ENCODE data around the gene ARAP3. TPM values are rescaled to one million over a fixed set of nuclear protein-coding genes. Genes with fewer than 3 reads are reported as not detected.

The ARAP3 gene
- total RNA-seq, 1 donor from 2014 or later: 42.4 TPM

GRCh38 chr5:141609044-141609443 is 73.0 kb downstream of the ARAP3 start:
- H3K27ac ChIP-seq: no peak overlapping the region
- no peak overlapping the region for H3K4me3 ChIP-seq
- H3K9me3 ChIP-seq: no peaks in the 10 kb centered on the region
- intact Hi-C loops (cut with DNase I): no loop called here
- no peaks in the 10 kb centered on the region for H3K36me3 ChIP-seq
- peaks cover 65% of the 10 kb centered on the region for H3K4me1 ChIP-seq
- TF ChIP-seq, protein P1, sequence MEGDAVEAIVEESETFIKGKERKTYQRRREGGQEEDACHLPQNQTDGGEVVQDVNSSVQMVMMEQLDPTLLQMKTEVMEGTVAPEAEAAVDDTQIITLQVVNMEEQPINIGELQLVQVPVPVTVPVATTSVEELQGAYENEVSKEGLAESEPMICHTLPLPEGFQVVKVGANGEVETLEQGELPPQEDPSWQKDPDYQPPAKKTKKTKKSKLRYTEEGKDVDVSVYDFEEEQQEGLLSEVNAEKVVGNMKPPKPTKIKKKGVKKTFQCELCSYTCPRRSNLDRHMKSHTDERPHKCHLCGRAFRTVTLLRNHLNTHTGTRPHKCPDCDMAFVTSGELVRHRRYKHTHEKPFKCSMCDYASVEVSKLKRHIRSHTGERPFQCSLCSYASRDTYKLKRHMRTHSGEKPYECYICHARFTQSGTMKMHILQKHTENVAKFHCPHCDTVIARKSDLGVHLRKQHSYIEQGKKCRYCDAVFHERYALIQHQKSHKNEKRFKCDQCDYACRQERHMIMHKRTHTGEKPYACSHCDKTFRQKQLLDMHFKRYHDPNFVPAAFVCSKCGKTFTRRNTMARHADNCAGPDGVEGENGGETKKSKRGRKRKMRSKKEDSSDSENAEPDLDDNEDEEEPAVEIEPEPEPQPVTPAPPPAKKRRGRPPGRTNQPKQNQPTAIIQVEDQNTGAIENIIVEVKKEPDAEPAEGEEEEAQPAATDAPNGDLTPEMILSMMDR (IDR thresholded peaks at IDR 0.05): no peak
- DNase-seq (no peak), ATAC-seq (no peak)
- H3K27me3 ChIP-seq: no peaks in the 10 kb centered on the region

DNA sequence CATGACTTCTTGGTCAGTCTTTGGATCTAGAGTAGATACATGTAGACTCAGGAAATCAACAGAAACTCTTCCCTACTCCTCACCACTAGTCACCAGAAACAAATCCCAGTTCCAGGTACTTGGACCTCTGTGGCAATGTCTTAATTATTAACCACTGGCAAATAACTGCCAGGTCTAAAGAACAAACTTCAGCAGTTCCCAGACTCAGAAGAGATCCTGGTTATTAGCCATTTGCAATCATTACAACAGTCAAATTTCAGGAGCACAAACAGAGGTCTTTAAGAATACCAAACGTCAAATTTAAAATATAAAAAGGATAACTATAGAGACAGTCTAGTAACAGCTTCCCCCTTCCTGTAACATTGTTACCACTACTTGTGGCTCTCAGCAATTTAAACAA is 73.5 kb downstream of the ARAP3 start:
- Histone ChIP-seq H3K9me3 (no peaks in the 10 kb centered on the region), H3K27ac (peak overlapping the region; percentile 20), H3K36me3 (no peaks in the 10 kb centered on the region), H3K4me1 (peaks cover 70% of the 10 kb centered on the region), H3K4me3 (no peak overlapping the region), H3K27me3 (no peaks in the 10 kb centered on the region)
- intact Hi-C loops (cut with DNase I): no loop called here
- DNase-seq (no peak), ATAC-seq (peak; percentile 48)
- TF ChIP-seq, protein P1 (IDR thresholded peaks at IDR 0.05): no peak

DNA sequence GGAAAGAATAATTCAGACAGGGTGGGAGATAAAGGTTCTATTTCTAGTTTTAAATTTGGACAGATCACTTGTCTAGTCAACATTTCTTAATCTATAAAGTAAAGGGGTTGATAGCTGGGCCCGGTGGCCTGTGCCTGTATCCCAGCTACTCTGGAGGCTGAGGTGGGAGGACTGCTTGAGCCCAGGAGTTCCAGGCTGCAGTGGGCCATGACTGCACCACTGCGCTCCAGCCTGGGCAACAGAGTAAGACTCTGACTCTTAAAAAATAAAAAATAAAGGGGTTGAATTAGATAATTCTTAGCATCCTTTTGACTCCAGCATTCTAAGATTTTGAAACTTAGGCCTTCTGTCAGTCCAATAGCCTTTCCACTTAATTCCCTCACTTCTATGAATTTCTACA is 74.0 kb downstream of the ARAP3 start:
- Histone ChIP-seq H3K9me3 (no peaks in the 10 kb centered on the region), H3K27ac (peak overlapping the region; percentile 20), H3K36me3 (no peaks in the 10 kb centered on the region), H3K4me3 (no peak overlapping the region), H3K4me1 (peaks cover 70% of the 10 kb centered on the region), H3K27me3 (no peaks in the 10 kb centered on the region)
- ATAC-seq (no peak), DNase-seq (no peak)
- intact Hi-C loops (cut with DNase I): no loop called here
- TF ChIP-seq, protein P1 (IDR thresholded peaks at IDR 0.05): no peak

DNA sequence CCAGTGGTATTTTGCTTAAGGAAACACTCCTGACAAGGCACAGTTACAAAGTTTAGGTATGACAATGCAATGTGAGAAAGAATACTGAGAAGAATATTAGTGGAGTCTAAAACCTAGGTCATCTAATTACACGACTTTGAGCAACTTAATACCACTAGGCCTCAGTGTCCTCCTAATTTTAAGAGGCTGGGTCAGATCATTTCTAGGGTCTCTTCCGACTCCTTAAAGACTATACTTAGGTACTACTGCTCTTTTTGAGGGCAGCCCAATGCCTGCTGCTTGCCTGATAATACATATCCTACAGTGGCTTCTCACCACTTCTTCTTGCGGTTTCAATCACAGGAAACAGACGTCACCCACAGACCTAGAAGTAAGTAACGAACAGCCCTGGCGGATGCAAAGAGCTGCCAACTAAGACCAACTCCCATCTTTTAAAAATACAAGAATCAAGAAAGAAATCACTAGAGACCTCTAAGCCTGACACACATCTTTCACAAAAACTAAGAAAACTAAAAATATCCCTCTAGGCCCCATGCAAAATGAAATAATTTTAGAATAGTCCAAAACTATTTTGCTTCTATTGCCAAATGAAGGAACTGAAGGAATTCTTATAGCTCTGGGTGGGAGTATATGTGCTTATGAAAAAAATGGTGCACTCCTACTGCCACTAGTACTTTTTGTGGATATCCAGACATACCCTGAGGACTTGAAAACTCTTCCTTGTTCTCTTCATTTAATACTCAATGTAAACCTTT is 76.3 kb downstream of the ARAP3 start:
- intact Hi-C loops (cut with DNase I): no loop called here
- no peaks in the 10 kb centered on the region for H3K9me3 ChIP-seq
- no peak overlapping the region for H3K4me3 ChIP-seq
- ATAC-seq: peak; percentile 88
- H3K4me1 ChIP-seq: peaks cover 70% of the 10 kb centered on the region
- no peaks in the 10 kb centered on the region for H3K36me3 ChIP-seq
- TF ChIP-seq, protein P1 (IDR thresholded peaks at IDR 0.05): no peak
- peak overlapping the region; percentile 80 for H3K27ac ChIP-seq
- no peaks in the 10 kb centered on the region for H3K27me3 ChIP-seq
- no peak for DNase-seq

GRCh38 chr5:141603923-141604717 is 77.9 kb downstream of the ARAP3 start:
- H3K9me3 ChIP-seq: no peaks in the 10 kb centered on the region
- TF ChIP-seq, protein P1 (IDR thresholded peaks at IDR 0.05): no peak
- no peaks in the 10 kb centered on the region for H3K36me3 ChIP-seq
- no peaks in the 10 kb centered on the region for H3K27me3 ChIP-seq
- H3K27ac ChIP-seq: peak overlapping the region; percentile 80
- H3K4me1 ChIP-seq: peaks cover 78% of the 10 kb centered on the region
- H3K4me3 ChIP-seq: no peak overlapping the region
- intact Hi-C loops (cut with DNase I): no loop called here
- peak; percentile 94 for ATAC-seq
- DNase-seq: no peak

Other genes starting within 250 kb of the ARAP3 start
- gene PCDHGC3, start 206.3 kb downstream of the ARAP3 start, total RNA-seq: 109 TPM
- gene PCDHGC4, start 197.2 kb downstream of the ARAP3 start, total RNA-seq: 1.8 TPM
- gene PCDHGC5, start 193.1 kb downstream of the ARAP3 start, total RNA-seq: 1.4 TPM
- gene DIAPH1, start 63.2 kb downstream of the ARAP3 start, total RNA-seq: 118 TPM
- gene HDAC3, start 45.4 kb downstream of the ARAP3 start, total RNA-seq: 42.1 TPM
- 6.1 TPM for gene RELL2, start 45.2 kb downstream of the ARAP3 start, total RNA-seq
- 13.6 TPM for gene FCHSD1, start 30.8 kb downstream of the ARAP3 start, total RNA-seq
- 66.6 TPM for gene PCDH1, start 196.2 kb upstream of the ARAP3 start, total RNA-seq
- gene DELE1, start 241.6 kb upstream of the ARAP3 start, total RNA-seq: 83.3 TPM